IPS-18a (cell line): Measurements from ENCODE around the gene NEDD4L.

Source experiments
- H3K27ac ChIP-seq: one replicate; pipeline ENCODE4 v1.5.1; 2013; ENCODE audit warnings: low read length
- H3K27me3 ChIP-seq: one replicate; pipeline ENCODE4 v1.6.1; 2013; ENCODE audit warnings: mild to moderate bottlenecking, low read length; ENCODE audit not compliant: control insufficient read depth, insufficient read depth
- H3K36me3 ChIP-seq: one replicate; pipeline ENCODE4 v1.6.1; 2013; ENCODE audit warnings: low read depth, low read length; ENCODE audit not compliant: control insufficient read depth
- H3K4me1 ChIP-seq: one replicate; pipeline ENCODE4 v1.6.1; 2013; ENCODE audit warnings: low read depth, low read length; ENCODE audit not compliant: control insufficient read depth
- H3K4me3 ChIP-seq: one replicate; pipeline ENCODE4 v1.5.1; 2013; ENCODE audit warnings: low read length
- H3K9ac ChIP-seq: one replicate; pipeline ENCODE4 v1.6.1; 2013; ENCODE audit warnings: mild to moderate bottlenecking, low read length, moderate library complexity
- H3K9me3 ChIP-seq: one replicate; pipeline ENCODE4 v1.6.1; 2013; ENCODE audit warnings: low read depth, low read length; ENCODE audit not compliant: control insufficient read depth

Gene NEDD4L

DNA sequence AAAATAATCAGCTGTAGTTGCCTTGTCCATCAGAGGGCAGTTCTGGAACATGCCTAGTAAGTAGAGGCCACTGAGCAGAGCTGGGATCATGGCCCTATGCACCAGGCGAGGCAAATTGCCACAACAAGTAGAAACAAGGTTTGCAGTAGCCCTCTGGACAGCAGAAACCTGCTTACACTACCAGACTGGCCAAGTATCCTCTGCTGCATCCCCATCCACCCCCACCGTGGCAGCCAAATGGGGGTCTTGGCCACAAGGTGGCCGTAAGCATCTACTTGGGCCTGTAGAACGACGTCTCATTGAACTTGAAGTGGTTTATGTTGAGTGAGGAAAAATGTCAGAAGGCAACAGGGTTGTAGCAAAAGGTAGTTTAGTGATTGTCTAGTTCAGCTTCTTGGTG, 343.7 kb downstream of the NEDD4L start:
- no peaks in the 10 kb centered on the region for H3K27me3 ChIP-seq
- no peak overlapping the region for H3K27ac ChIP-seq
- no peak overlapping the region for H3K4me3 ChIP-seq
- no peaks in the 10 kb centered on the region for H3K9me3 ChIP-seq
- H3K9ac ChIP-seq, result no peak overlapping the region
- peaks cover 7% of the 10 kb centered on the region for H3K4me1 ChIP-seq
- H3K36me3 ChIP-seq, result peaks cover 17% of the 10 kb centered on the region

GRCh38 chr18:58388736-58389135, 344.7 kb downstream of the NEDD4L start:
- H3K27ac ChIP-seq, result no peak overlapping the region
- H3K27me3 ChIP-seq, result no peaks in the 10 kb centered on the region
- peaks cover 25% of the 10 kb centered on the region for H3K36me3 ChIP-seq
- H3K4me1 ChIP-seq, result peaks cover 7% of the 10 kb centered on the region
- no peak overlapping the region for H3K4me3 ChIP-seq
- H3K9ac ChIP-seq, result no peak overlapping the region
- H3K9me3 ChIP-seq, result no peaks in the 10 kb centered on the region

GRCh38 chr18:58389745-58390144, 345.7 kb downstream of the NEDD4L start:
- H3K4me1 ChIP-seq, result peaks cover 7% of the 10 kb centered on the region
- no peak overlapping the region for H3K27ac ChIP-seq
- H3K36me3 ChIP-seq, result peaks cover 26% of the 10 kb centered on the region
- no peaks in the 10 kb centered on the region for H3K27me3 ChIP-seq
- no peaks in the 10 kb centered on the region for H3K9me3 ChIP-seq
- H3K9ac ChIP-seq, result no peak overlapping the region
- H3K4me3 ChIP-seq, result no peak overlapping the region

GRCh38 chr18:58390399-58390798, 346.4 kb downstream of the NEDD4L start:
- Histone ChIP-seq H3K9me3 (no peaks in the 10 kb centered on the region), H3K9ac (no peak overlapping the region), H3K36me3 (peaks cover 26% of the 10 kb centered on the region), H3K4me3 (no peak overlapping the region), H3K4me1 (peaks cover 7% of the 10 kb centered on the region), H3K27me3 (no peaks in the 10 kb centered on the region), H3K27ac (no peak overlapping the region)

- H3K9ac ChIP-seq, result no peak overlapping the region
- peaks cover 7% of the 10 kb centered on the region for H3K4me1 ChIP-seq
- H3K36me3 ChIP-seq, result peaks cover 29% of the 10 kb centered on the region
- H3K27ac ChIP-seq, result no peak overlapping the region
- no peaks in the 10 kb centered on the region for H3K9me3 ChIP-seq
- no peaks in the 10 kb centered on the region for H3K27me3 ChIP-seq
- no peak overlapping the region for H3K4me3 ChIP-seq
Measured at GRCh38 chr18:58391231-58391825, 347.3 kb downstream of the NEDD4L start.

GRCh38 chr18:58391932-58392323, 347.9 kb downstream of the NEDD4L start:
- no peak overlapping the region for H3K9ac ChIP-seq
- H3K27ac ChIP-seq, result no peak overlapping the region
- H3K9me3 ChIP-seq, result no peaks in the 10 kb centered on the region
- H3K4me3 ChIP-seq, result no peak overlapping the region
- peaks cover 33% of the 10 kb centered on the region for H3K36me3 ChIP-seq
- no peaks in the 10 kb centered on the region for H3K27me3 ChIP-seq
- H3K4me1 ChIP-seq, result peaks cover 7% of the 10 kb centered on the region

GRCh38 chr18:58392324-58393000, 348.4 kb downstream of the NEDD4L start:
- H3K9ac ChIP-seq, result no peak overlapping the region
- no peaks in the 10 kb centered on the region for H3K9me3 ChIP-seq
- no peak overlapping the region for H3K27ac ChIP-seq
- H3K4me1 ChIP-seq, result peaks cover 7% of the 10 kb centered on the region
- H3K36me3 ChIP-seq, result peaks cover 37% of the 10 kb centered on the region
- H3K4me3 ChIP-seq, result no peak overlapping the region
- no peaks in the 10 kb centered on the region for H3K27me3 ChIP-seq

GRCh38 chr18:58393295-58393694, 349.3 kb downstream of the NEDD4L start:
- no peak overlapping the region for H3K9ac ChIP-seq
- H3K4me3 ChIP-seq, result no peak overlapping the region
- H3K4me1 ChIP-seq, result peaks cover 7% of the 10 kb centered on the region
- no peaks in the 10 kb centered on the region for H3K9me3 ChIP-seq
- H3K36me3 ChIP-seq, result peaks cover 38% of the 10 kb centered on the region
- no peaks in the 10 kb centered on the region for H3K27me3 ChIP-seq
- H3K27ac ChIP-seq, result no peak overlapping the region

GRCh38 chr18:58394046-58394445, 350.0 kb downstream of the NEDD4L start:
- H3K4me1 ChIP-seq, result peaks cover 7% of the 10 kb centered on the region
- no peaks in the 10 kb centered on the region for H3K9me3 ChIP-seq
- no peak overlapping the region for H3K9ac ChIP-seq
- H3K36me3 ChIP-seq, result peaks cover 38% of the 10 kb centered on the region
- H3K27ac ChIP-seq, result no peak overlapping the region
- no peaks in the 10 kb centered on the region for H3K27me3 ChIP-seq
- H3K4me3 ChIP-seq, result no peak overlapping the region

DNA sequence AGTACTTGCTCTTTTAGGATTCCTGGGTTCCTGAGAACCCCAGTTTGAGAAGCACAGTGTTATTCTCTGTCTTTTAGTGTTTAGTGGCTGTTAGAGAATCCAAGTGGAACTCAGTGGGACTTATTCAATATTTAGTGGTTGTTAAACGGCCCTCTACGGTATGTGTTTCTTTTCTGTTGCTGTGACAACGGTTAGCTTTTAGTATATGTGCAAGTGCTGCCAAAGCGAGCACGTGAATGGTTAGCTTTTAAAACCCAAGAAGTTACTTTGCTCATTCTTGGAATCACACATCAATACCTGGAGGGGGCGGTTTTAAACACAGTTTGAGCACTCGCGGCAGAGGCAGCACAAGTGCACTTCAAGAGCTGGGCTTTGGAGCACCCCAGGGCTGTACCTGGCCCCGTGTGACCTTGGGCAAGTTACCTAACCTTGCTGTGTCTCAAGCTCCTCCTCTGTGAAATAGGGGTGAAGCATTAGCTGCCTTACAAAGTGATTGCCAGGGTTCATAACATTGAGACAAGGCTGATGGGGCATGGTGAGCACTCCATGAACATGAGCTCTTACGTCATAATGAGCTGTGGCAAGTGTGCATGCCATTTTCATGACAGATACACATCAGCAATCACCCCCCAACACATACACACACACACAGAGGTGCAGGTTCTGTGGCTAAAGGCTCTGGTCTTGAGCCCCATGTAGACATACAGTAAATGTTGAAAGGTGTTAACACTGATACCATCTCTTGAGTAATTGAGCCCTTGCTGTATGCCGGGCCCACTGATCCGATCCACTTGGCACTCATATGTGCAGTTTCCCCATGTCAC, 350.8 kb downstream of the NEDD4L start:
- Histone ChIP-seq H3K9ac (no peak overlapping the region), H3K27me3 (no peaks in the 10 kb centered on the region), H3K4me3 (no peak overlapping the region), H3K36me3 (peaks cover 38% of the 10 kb centered on the region), H3K27ac (no peak overlapping the region), H3K9me3 (no peaks in the 10 kb centered on the region), H3K4me1 (peaks cover 7% of the 10 kb centered on the region)

DNA sequence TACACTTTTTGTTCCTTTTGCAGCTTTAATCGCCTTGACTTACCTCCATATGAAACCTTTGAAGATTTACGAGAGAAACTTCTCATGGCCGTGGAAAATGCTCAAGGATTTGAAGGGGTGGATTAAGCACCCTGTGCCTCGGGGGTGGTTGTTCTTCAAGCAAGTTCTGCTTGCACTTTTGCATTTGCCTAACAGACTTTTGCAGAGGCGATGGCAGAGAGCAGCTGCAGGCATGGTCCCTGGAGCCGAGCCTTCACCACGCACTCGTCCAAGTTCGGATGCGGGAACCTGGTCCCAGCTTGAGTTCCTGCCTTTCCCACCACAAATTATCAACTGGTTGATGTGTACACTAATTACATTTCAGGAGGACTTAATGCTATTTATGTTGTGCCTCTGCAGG, 352.1 kb downstream of the NEDD4L start:
- Histone ChIP-seq H3K36me3 (peaks cover 33% of the 10 kb centered on the region), H3K9ac (no peak overlapping the region), H3K9me3 (no peaks in the 10 kb centered on the region), H3K27me3 (no peaks in the 10 kb centered on the region), H3K4me1 (peaks cover 7% of the 10 kb centered on the region), H3K4me3 (no peak overlapping the region), H3K27ac (no peak overlapping the region)
